HCT116 (cell line): Measurements from ENCODE around the gene MAPK6.

Experiments
- CEBPB ChIP-seq: IDR thresholded peaks from 2 replicates; pipeline ENCODE4 v1.6.1; 2012; ENCODE audit warnings: low read depth
- ELF1 ChIP-seq: IDR thresholded peaks from 2 replicates; pipeline ENCODE4 v1.6.1; 2012; ENCODE audit warnings: low read depth, borderline replicate concordance
- EZH2phosphoT487 ChIP-seq: fragments of 200-600 bp; IDR thresholded peaks from 2 replicates; pipeline ENCODE4 v1.6.1; 2018; ENCODE audit warnings: antibody characterized with exemption, borderline replicate concordance
- TF ChIP-seq, protein P1 (sequence below), 3 experiments: fragments of 200-600 bp in 1 of 3; sonication (generic) in 1 of 3; IDR thresholded peaks in 2 of 3; conservative IDR thresholded peaks in 1 of 3; 2 replicates each; pipeline ENCODE4 v1.5.1; 2012 to 2017; ENCODE audit warnings: low read depth in 2 of 3, low read length in 2 of 3, antibody characterized with exemption in 1 of 3, borderline replicate concordance in 1 of 3, control low read depth in 1 of 3, mild to moderate bottlenecking in 1 of 3, mixed read lengths in 1 of 3, mixed run types in 1 of 3, moderate library complexity in 1 of 3; ENCODE audit not compliant: insufficient read depth in 1 of 3
- TF ChIP-seq, protein P2 (sequence below): IDR thresholded peaks from 2 replicates; pipeline ENCODE4 v1.6.1; 2012; ENCODE audit warnings: low read depth
- TF ChIP-seq, protein P3 (sequence below): IDR thresholded peaks from 2 replicates; pipeline ENCODE4 v1.6.1; 2012

DNA sequence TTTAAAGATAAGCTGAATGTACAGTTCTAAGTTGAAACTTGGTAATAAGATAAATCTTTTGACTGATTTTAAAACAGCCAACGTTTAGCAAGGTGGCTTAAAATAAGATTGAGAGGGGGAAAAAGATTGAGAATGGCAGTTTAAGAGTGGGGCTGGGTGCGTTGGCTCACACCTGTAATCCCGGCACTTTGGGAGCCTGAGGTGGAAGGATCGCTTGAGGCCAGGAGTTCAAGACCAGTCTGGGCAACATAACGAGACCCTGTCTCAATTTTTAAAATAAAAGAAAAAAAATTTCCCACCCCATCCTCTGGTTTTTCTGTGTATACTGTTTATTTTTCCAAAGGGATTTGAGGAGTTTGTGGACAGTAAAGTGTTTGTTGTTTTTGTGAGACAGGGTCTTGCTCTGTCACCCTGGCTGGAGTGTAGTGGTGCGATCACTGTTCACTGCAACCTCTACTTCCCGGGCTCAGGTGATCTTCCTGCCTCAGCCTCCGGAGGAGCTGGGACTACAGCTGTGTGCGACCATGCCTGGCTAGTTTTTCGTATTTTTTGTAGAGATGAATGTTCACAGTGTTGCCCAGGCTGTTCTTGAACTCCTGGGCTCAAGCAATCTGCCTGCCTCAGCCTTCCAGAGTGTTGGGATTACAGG is 3.0 kb downstream of the MAPK6 start:
- TF ChIP-seq, protein P1, sequence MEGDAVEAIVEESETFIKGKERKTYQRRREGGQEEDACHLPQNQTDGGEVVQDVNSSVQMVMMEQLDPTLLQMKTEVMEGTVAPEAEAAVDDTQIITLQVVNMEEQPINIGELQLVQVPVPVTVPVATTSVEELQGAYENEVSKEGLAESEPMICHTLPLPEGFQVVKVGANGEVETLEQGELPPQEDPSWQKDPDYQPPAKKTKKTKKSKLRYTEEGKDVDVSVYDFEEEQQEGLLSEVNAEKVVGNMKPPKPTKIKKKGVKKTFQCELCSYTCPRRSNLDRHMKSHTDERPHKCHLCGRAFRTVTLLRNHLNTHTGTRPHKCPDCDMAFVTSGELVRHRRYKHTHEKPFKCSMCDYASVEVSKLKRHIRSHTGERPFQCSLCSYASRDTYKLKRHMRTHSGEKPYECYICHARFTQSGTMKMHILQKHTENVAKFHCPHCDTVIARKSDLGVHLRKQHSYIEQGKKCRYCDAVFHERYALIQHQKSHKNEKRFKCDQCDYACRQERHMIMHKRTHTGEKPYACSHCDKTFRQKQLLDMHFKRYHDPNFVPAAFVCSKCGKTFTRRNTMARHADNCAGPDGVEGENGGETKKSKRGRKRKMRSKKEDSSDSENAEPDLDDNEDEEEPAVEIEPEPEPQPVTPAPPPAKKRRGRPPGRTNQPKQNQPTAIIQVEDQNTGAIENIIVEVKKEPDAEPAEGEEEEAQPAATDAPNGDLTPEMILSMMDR (IDR thresholded peaks at IDR 0.05 in 2 of 3, conservative IDR thresholded peaks at IDR 0.05 in 1 of 3; ENCODE audit: borderline replicate concordance in 1 of 3, insufficient read depth in 1 of 3, low read depth in 2 of 3, low read length in 2 of 3) = no peak
- TF ChIP-seq EZH2phosphoT487 = no peak
- no peak for TF ChIP-seq ELF1
- no peak for TF ChIP-seq CEBPB
- TF ChIP-seq, protein P2, sequence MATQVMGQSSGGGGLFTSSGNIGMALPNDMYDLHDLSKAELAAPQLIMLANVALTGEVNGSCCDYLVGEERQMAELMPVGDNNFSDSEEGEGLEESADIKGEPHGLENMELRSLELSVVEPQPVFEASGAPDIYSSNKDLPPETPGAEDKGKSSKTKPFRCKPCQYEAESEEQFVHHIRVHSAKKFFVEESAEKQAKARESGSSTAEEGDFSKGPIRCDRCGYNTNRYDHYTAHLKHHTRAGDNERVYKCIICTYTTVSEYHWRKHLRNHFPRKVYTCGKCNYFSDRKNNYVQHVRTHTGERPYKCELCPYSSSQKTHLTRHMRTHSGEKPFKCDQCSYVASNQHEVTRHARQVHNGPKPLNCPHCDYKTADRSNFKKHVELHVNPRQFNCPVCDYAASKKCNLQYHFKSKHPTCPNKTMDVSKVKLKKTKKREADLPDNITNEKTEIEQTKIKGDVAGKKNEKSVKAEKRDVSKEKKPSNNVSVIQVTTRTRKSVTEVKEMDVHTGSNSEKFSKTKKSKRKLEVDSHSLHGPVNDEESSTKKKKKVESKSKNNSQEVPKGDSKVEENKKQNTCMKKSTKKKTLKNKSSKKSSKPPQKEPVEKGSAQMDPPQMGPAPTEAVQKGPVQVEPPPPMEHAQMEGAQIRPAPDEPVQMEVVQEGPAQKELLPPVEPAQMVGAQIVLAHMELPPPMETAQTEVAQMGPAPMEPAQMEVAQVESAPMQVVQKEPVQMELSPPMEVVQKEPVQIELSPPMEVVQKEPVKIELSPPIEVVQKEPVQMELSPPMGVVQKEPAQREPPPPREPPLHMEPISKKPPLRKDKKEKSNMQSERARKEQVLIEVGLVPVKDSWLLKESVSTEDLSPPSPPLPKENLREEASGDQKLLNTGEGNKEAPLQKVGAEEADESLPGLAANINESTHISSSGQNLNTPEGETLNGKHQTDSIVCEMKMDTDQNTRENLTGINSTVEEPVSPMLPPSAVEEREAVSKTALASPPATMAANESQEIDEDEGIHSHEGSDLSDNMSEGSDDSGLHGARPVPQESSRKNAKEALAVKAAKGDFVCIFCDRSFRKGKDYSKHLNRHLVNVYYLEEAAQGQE = no peak
- TF ChIP-seq, protein P3, sequence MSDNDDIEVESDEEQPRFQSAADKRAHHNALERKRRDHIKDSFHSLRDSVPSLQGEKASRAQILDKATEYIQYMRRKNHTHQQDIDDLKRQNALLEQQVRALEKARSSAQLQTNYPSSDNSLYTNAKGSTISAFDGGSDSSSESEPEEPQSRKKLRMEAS = no peak
